ENCODE results near the gene TIGD4.
"Not testable (repeated sequence)": the region's sequence is repeated elsewhere in the genome, so short reads cannot be mapped to it uniquely, and the experiment has no call there.

Gene TIGD4

DNA sequence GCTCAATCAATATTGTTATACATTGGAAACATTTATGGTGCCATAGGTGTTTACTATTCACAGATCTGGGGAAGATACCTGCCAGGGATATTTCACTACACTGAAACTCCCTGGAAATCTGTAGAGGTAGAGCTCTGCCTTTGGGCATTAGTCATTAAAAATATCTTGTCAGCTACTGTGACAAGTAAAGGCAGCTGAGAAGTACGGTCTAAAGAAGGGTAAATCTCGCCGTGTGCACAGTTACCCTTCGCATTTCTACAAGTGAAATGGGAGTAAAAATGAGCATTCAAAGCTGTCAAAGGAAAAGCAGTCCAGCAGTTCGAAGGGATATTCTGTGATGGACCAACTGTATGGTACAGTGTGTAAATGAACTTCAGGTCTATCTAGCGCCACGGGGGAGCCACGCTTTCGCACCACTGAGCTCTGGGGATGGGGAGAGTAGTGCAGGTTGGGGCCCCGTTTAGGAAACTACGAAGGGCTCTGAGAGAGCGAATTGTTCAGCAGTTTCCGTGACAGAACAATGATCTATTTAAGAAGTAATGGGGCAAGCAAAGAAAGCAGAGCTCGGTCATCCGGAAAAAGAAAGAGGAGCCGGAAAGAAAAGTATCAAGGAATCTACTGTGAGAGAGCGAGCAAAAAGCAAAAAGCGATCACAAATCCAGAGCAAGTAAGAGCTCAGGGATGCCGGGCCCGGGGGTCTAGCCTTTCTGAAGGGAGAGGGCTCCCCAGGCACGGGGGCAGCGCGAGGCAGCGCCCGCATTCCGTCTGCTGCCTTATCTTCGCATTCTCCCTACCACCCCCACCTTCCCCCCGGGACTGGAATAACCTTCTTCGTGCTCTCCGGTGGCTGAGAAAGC is 646 bp downstream of the TIGD4 start:
- DNase-seq: no peak

GRCh38 chr4:152777488-152777887 is 2.0 kb downstream of the TIGD4 start:
- no peak for DNase-seq

DNA sequence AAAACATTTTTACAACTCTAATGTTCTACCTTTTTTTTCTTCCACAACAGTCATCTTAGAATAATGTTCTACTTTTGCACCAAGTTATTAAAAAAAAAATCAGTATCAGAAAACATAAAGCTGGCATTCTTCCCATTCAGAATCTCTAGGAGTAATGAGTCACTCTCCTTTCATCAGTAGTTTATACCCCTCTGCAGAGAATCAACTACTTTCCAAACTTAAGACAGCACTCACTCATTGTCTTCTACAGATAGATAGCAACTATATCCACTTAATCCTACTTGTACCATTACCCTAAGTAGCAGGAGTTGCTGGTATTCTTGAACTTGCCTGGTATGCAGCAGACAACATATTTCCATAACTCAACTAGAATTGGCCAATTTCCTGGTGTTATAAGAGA is 3.2 kb downstream of the TIGD4 start:
- DNase-seq: no peak

DNA sequence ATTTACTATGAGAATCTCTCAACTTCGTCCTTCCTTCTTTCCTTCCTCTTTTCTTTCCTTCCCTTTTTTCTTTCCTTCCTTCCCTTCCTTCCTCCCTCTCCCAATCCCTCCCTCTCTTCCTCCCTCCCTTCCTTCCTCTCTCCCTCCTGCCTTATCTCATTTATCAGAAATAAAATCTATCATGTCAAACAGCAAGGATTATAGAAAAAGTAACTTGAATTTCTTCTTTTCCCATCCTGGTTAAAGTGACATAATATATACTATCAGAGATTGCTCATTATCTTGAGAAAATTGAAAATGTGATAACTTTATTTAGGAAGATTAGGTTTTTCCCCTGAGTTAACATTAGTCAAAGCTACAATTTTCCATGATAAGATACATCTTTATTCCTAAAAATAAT is 5.6 kb downstream of the TIGD4 start:
- DNase-seq: no peak

GRCh38 chr4:152773339-152773738 is 6.2 kb downstream of the TIGD4 start:
- no peak for DNase-seq

DNA sequence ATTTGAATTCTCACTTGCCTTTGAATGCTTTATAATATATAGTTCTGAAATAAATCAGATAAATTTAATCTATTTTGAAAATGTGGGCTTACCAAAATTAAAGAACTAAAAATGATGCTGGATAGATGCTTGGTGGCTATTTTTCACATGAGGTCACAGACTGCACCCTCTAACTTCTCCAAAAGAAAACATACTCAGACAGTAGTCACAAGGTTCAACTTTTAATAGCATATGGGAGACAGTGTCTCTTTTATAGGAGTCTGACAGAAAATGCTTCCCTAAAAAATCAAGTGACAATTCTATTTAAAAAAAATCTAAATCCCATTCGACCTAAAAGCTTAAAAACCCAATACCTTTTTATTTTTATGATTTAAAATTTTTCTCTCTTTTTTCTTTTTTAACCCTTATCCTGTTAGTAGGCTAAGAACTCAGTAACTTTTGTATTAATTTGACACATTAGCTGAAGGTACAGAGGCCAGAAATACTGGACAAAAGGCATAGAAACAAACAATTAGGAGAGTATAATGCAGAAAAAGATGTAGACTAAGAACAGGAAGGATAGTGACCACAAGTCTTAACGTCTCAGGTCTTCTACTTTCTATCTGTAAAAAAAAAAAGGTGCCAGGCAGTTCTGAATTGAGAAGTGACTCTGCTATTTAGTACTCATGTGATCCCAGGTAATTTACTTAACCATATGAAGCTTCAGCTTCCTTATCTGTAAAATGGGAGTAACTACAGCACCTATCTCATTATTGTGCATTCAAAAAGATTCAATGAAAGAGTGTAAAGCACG is 7.6 kb downstream of the TIGD4 start:
- DNase-seq: no peak

DNA sequence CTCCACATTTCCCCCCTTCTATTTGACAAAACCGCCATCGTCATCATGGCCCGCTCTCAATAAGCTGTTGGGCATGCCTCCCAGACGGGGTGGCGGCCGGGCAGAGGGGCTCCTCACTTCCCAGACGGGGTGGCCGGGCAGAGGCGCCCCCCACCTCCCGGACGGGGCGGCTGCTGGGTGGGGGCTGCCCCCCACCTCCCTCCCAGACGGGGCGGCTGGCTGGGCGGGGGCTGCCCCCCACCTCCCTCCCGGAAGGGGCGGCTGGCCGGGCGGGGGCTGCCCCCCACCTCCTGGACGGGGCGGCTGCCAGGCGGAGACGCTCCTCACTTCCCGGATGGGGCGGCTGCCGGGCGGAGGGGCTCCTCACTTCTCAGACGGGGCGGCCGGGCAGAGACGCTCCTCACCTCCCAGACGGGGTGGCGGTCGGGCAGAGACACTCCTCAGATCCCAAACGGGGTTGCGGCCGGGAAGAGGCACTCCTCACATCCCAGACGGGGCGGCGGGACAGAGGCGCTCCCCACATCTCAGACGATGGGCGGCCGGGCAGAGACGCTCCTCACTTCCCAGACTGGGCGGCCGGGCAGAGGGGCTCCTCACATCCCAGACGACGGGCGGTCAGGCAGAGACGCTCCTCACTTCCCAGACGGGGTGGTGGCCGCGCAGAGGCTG is 14.3 kb downstream of the TIGD4 start:
- DNase-seq: not testable (repeated sequence)

- DNase-seq: no peak
Measured at GRCh38 chr4:152763796-152764195, 15.7 kb downstream of the TIGD4 start.

- no peak for DNase-seq
Measured at GRCh38 chr4:152748619-152749018, 30.9 kb downstream of the TIGD4 start.

GRCh38 chr4:152747444-152747843 is 32.1 kb downstream of the TIGD4 start:
- DNase-seq: no peak

DNA sequence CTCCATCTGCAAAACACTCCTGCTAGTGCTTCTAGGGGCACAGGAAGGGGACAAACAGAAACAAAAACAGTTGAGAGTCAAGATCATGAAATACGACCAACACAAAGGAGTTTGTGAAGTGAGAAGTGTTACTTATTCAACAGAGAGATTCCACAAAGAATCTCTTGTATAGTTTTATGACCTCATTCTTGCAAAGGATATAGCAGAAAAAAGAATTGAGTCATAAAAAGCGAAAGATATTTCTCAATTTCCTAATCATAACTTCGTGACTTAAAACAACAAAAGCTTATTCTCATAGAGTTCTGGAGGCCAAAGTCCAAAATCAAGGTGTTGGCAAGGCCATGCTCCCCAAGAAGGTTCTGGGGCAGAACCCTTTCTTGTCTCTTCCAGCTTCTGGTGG is 40.7 kb downstream of the TIGD4 start:
- no peak for DNase-seq

DNA sequence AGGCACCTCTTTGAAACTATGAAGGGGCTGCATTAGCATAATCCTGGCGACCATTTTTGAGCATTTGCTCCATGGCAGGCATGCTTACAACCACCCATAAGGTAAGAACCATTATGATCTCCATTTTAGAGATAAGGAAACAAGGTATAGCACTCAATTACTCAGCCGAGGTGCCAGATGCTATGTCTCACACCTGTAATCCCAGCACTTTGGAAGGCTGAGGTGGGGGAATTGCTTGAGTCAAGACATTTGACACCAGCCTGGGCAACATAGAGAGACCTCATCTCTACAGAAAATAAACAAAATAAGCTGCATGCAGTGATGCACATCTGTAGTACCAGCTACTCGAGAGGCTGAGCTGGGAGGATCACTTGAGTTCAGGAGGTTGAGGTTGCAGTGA is 43.6 kb downstream of the TIGD4 start:
- DNase-seq: no peak

- DNase-seq: no peak
Measured at GRCh38 chr4:152735396-152735859, 44.1 kb downstream of the TIGD4 start.

DNA sequence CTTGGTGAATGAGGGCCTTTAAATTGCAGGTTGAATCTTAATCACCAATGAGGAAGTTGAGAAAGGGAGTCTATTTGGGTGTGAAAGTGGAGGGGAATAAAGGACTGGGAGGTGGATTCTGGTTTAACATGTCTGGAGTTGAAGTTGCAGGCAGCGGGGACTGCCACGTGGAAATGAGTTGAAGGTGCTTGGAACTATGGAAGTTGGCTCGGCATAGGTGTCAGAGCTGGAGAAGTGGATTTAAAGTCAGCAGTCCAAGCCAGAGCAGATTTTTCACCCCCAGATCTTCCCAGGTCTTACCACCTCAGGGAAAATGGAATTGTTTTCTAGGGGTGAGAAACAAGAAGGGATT is 44.9 kb downstream of the TIGD4 start:
- no peak for DNase-seq

- DNase-seq: no peak
Measured at GRCh38 chr4:152734015-152734698, 45.4 kb downstream of the TIGD4 start.

DNA sequence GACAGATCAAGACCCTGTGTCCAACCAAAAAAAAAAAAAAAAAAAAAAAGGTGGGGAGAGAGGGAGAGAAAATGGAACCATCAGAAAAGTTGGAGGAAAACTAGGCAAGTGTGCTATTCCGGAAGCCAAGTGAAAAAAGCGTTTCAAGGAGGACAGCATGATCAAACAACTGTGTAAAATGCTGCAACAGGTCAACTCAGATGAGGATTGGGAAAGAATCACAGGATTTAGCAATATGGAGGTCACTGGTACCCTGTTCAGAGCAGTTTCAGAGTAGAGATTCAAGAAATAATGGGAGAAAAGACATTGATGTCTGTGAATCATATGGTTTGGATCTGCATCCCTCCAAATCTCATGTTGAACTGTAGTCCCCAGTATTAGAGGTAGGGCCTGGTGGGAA is 47.5 kb downstream of the TIGD4 start:
- no peak for DNase-seq

GRCh38 chr4:152729466-152729865 is 50.1 kb downstream of the TIGD4 start:
- no peak for DNase-seq

GRCh38 chr4:152728343-152728742 is 51.2 kb downstream of the TIGD4 start:
- no peak for DNase-seq

GRCh38 chr4:152727784-152728183 is 51.7 kb downstream of the TIGD4 start:
- DNase-seq: no peak

DNA sequence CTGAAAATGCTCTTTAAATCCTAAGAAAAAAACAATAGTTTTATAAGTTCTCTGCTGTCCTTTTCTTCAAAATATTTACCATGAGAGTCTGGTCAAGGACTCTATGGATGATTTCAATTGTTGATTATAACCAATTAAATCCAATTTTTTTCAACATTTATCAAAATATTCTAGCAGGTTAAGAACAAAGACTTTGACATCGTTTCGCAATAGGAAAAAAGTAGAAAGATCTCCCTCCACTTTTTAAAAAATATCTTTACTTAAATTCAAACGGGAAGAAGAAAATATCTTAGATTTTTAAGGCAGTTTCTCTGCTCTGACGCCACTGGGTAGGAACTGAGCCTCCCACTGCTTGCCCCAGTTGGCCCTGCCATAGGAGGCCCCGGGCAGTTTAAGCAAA is 55.0 kb downstream of the TIGD4 start:
- DNase-seq: no peak

- no peak for DNase-seq
Measured at GRCh38 chr4:152723236-152723635, 56.3 kb downstream of the TIGD4 start.

GRCh38 chr4:152719801-152720556 is 59.6 kb downstream of the TIGD4 start:
- no peak for DNase-seq

Measured in NCI-H187 treated with DMSO at 0.1 percent for 48 hours (cell line).